HG03521 (cell line): ENCODE data around the gene LGALS3BP.
"Not testable (repeated sequence)": the region's sequence is repeated elsewhere in the genome, so short reads cannot be mapped to it uniquely, and the experiment has no call there.

Source experiments
- ATAC-seq: cut with Tn5 transposase; IDR thresholded peaks from one replicate; pipeline ENCODE4 v1.9.1; 2021; ENCODE audit warnings: mild to moderate bottlenecking, moderate library complexity; ENCODE audit not compliant: unreplicated experiment

LGALS3BP gene

GRCh38 chr17:78979780-78980623 is at the start of gene LGALS3BP:
Gene LGALS3BP, minus strand, starts transcription at chr17:78979923. Its CDS starts 2,732 bp downstream, at chr17:78977191.
- ATAC-seq, result no peak

GRCh38 chr17:79028496-79029326 is 49.0 kb upstream of the LGALS3BP start:
- no peak for ATAC-seq

- no peak for ATAC-seq
Observed at GRCh38 chr17:79027925-79028491, 48.3 kb upstream of the LGALS3BP start.

GRCh38 chr17:79027274-79027924 is 47.7 kb upstream of the LGALS3BP start:
- no peak for ATAC-seq

- no peak for ATAC-seq
Observed at GRCh38 chr17:79026376-79027273, 46.9 kb upstream of the LGALS3BP start.

GRCh38 chr17:79024901-79025737 is 45.4 kb upstream of the LGALS3BP start:
- no peak for ATAC-seq

- ATAC-seq, result no peak
Observed at GRCh38 chr17:79023886-79024771, 44.4 kb upstream of the LGALS3BP start, which contains the start of gene C1QTNF1. Gene C1QTNF1, plus strand, starts transcription at chr17:79024169. Its CDS starts 19,800 bp downstream, at chr17:79043969.

GRCh38 chr17:79023180-79023705 is 43.5 kb upstream of the LGALS3BP start:
- ATAC-seq, result no peak

GRCh38 chr17:79022507-79022991 is 42.8 kb upstream of the LGALS3BP start:
- no peak for ATAC-seq

- ATAC-seq, result not testable (repeated sequence)
Observed at GRCh38 chr17:79021929-79022328, 42.2 kb upstream of the LGALS3BP start.

- ATAC-seq, result no peak
Observed at GRCh38 chr17:79020631-79021301, 41.0 kb upstream of the LGALS3BP start.

- ATAC-seq, result no peak
Observed at GRCh38 chr17:79019632-79020584, 40.2 kb upstream of the LGALS3BP start.

GRCh38 chr17:79019261-79019631 is 39.5 kb upstream of the LGALS3BP start:
- ATAC-seq, result no peak

GRCh38 chr17:79018370-79018695 is 38.6 kb upstream of the LGALS3BP start:
- no peak for ATAC-seq

GRCh38 chr17:79017546-79018369 is 38.0 kb upstream of the LGALS3BP start:
- ATAC-seq, result no peak
